GM12874 (cell line): ENCODE data around the gene MTHFD2.

Experiments
- CTCF ChIP-seq: IDR thresholded peaks from 2 replicates; pipeline ENCODE4 v1.5.1; 2011; ENCODE audit warnings: low read depth, mild to moderate bottlenecking, control low read depth, low read length, moderate library complexity; ENCODE audit not compliant: insufficient read depth

MTHFD2 gene

GRCh38 chr2:74198461-74199274 is at the start of gene MTHFD2:
MTHFD2 (plus strand) TSS chr2:74198615; CDS start chr2:74198642, 27 bp downstream.
- TF ChIP-seq CTCF: peak; percentile 93

DNA sequence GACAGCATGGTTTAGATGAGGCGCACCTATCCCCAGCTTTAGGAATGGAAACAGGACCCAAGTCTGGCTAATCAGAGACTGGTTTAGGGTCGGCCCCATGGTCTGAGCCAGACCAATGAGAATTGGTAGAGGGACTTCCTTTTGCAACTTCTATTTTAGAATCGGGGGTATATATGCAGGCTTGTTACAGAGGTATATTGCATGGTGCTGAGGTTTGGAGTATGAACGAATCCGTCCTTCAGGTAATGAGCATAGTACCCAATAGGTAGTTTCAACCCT is 49.2 kb upstream of the MTHFD2 start:
- no peak for TF ChIP-seq CTCF

DNA sequence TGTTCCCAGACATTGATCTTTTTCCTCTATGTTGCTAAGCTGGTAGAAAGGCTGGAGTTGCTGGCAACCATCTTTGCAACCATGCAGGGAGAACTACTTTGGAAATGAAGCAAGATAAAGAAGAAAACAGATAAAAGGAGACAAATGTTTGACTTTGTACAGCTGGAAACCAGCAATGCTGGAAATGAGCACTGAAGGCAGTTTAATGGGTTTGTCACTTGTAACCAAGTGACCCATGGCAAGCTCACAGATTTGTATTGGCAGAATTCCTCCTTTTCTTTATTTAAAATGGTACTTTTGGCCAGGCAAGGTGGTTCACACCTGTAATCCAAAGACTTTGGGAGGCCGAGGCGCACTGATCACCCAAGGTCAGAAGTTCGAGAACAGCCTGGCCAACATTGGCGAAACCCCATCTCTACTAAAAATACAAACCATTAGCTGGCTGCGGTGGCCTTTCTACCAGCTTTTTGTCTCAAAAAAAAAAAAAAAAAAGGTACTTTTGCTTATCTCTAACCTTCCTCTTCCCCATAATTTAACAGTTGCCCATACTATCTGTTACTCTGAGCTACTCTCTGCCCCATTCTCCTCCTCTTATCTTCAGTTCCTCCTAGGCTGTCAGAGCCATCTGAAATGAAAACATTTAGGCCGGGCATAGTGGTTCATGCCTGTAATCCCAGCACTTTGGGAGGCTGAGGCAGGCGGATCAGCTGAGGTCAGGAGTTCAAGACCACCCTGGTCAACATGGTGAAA is 48.7 kb upstream of the MTHFD2 start:
- TF ChIP-seq CTCF: no peak

DNA sequence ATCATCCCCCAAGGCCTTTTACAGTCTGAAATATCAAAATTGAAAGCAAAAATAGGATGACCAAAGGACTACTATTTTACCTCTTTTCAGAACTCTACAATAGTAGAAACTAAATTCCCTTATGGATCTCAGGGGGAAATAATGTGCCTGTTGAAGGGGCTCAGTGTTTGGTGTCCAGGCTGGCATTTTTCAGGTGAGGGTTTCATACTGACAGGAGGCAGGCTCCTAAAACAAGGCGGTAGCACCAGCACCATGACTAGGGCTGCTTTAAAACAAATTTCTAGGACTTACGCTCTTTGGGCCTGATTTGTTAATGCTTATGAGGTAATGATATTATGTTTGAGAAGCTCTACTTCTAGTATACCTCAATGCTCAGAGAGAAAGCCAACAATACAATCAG is 45.5 kb upstream of the MTHFD2 start:
- no peak for TF ChIP-seq CTCF

- no peak for TF ChIP-seq CTCF
Observed at GRCh38 chr2:74155830-74156229, 42.6 kb upstream of the MTHFD2 start.

DNA sequence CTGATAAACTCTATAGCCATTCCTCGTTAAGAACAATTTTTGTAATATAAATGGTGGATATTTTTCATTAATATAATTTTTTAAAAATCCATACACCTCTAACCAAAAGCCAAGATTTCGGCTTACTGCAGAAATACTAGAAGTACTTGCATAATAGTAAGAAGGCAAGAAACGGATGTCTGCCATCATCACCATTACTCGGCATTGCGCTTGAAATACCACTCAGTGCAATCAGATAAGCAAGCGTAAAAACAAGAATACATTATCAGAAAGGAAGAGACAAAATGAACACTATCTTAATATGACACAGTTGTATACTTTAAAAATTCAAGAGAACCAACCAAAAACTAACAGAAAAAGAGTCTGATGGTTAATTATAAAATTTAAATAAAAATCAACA is 35.5 kb upstream of the MTHFD2 start:
- TF ChIP-seq CTCF: no peak

- no peak for TF ChIP-seq CTCF
Observed at GRCh38 chr2:74164761-74165160, 33.7 kb upstream of the MTHFD2 start.
